ENCODE results near the gene ZNF600. TPM values are rescaled to one million over a fixed set of nuclear protein-coding genes. Genes with fewer than 3 reads are reported as not detected.
A peak's percentile ranks its signal among the peaks of the same experiment; 100 is the strongest.
"Not testable (repeated sequence)": the region's sequence is repeated elsewhere in the genome, so short reads cannot be mapped to it uniquely, and the experiment has no call there.

The ZNF600 gene
- total and polyA plus RNA-seq, 2 of the 8 experiments (the other 6 are each of a cell fraction or from before 2014, with no cell fraction given) = 2.1 to 8.0 TPM

GRCh38 chr19:52821204-52821960, 34.8 kb upstream of the ZNF600 start, which contains the start of gene ZNF28:
Gene ZNF28, minus strand, starts transcription at chr19:52821633. Its CDS starts 3,675 bp downstream, at chr19:52817958.
- H3K56ac ChIP-seq (replicated peaks; ENCODE audit: insufficient read length, low read depth, low read length); H3K79me1 ChIP-seq (ENCODE audit: low read depth, low read length); H4K8ac ChIP-seq (ENCODE audit: extremely low read depth, insufficient read depth, low read length); H3K23me2 ChIP-seq (ENCODE audit: low read depth, low read length); H3K27me3 ChIP-seq (replicated peaks in 1 of 4; ENCODE audit: control insufficient read depth in 3 of 4, extremely low read depth in 1 of 4, insufficient read depth in 3 of 4, low read length in 3 of 4); H2BK120ac ChIP-seq (replicated peaks; ENCODE audit: low read depth, low read length); H3K79me2 ChIP-seq (ENCODE audit: control insufficient read depth in 1 of 2, insufficient read depth in 2 of 2, low read length in 2 of 2); H3K4ac ChIP-seq (replicated peaks; ENCODE audit: insufficient read length, low read depth, low read length); H3K36me3 ChIP-seq (ENCODE audit: control insufficient read depth in 2 of 4, insufficient read depth in 4 of 4, low read length in 3 of 4); H2BK20ac ChIP-seq (ENCODE audit: low read length); H3K4me1 ChIP-seq (replicated peaks in 1 of 4; ENCODE audit: control insufficient read depth in 3 of 4, insufficient read depth in 4 of 4, low read length in 3 of 4); H3K14ac ChIP-seq (ENCODE audit: insufficient read length); H2AK5ac ChIP-seq (ENCODE audit: low read depth, low read length); H2BK12ac ChIP-seq (ENCODE audit: low read depth, low read length); H2BK15ac ChIP-seq (ENCODE audit: low read length); H2AFZ ChIP-seq (ENCODE audit: low read length); H2BK5ac ChIP-seq (ENCODE audit: low read depth, low read length); H4K5ac ChIP-seq (ENCODE audit: insufficient read length, low read depth, low read length); H3K27ac ChIP-seq (ENCODE audit: low read depth, low read length); POLR2A ChIA-PET (ENCODE audit: partially characterized antibody); H3K9me3 ChIP-seq (ENCODE audit: insufficient read depth in 2 of 2, low read depth in 1 of 2, low read length in 1 of 2); H4K91ac ChIP-seq (replicated peaks; ENCODE audit: insufficient read length, low read length); H3K23ac ChIP-seq (ENCODE audit: insufficient read length); CTCF ChIA-PET (ENCODE audit: partially characterized antibody); H4K20me1 ChIP-seq (replicated peaks in 1 of 2; ENCODE audit: control insufficient read depth in 1 of 2, insufficient read depth in 2 of 2, low read length in 2 of 2); H3K18ac ChIP-seq (ENCODE audit: extremely low read depth, low read length): not testable (repeated sequence)
- DNase-seq (ENCODE audit: low read depth in 1 of 2, low spot score in 2 of 2) (peak in 1 of 2 experiments; percentile 62), FAIRE-seq (peak; percentile 32)
- Histone ChIP-seq H3K4me2 (ENCODE audit: insufficient read depth in 1 of 2, low read depth in 2 of 2, low read length in 2 of 2) (peak within 1 kb of the TSS; percentile 64 to 72), H3K4me3 (ENCODE audit: extremely low read depth in 1 of 4, insufficient read depth in 2 of 4, low read depth in 3 of 4, low read length in 4 of 4) (peak within 1 kb of the TSS; percentile 68 to 82 (median 79)), H3K9ac (replicated peaks in 1 of 4; ENCODE audit: extremely low read depth in 1 of 4, low read depth in 3 of 4, low read length in 3 of 4) (peak within 1 kb of the TSS in 3 of 4 experiments; percentile 20 to 54 (median 27); a peak in 5 of 7 replicates)
- TF ChIP-seq KDM4A (IDR thresholded peaks at IDR 0.05; ENCODE audit: low read depth, low read length, severe bottlenecking) = peak; percentile 53
- WGBS, 2 experiments (ENCODE audit: extremely low coverage in 1 of 2, insufficient coverage in 1 of 2, insufficient read length in 1 of 2, insufficient replicate concordance in 2 of 2, low coverage in 1 of 2, low lambda C conversion rate in 2 of 2, missing lambda C conversion rate in 1 of 2) = 7% methylated on average over 25 of the region's 44 CpGs; no CpG with 5 or more reads in 1 of the 2 experiments

Data from H1 (cell line).